T follicular helper cell (primary cell): Measurements from ENCODE around the gene CCDC9B.
A peak's percentile ranks its signal among the peaks of the same experiment; 100 is the strongest.

Experiments used
- DNase-seq: peaks from one replicate; pipeline ENCODE4 v3.0.0-alpha.2; 2020; ENCODE audit warnings: low read depth

Gene CCDC9B

DNA sequence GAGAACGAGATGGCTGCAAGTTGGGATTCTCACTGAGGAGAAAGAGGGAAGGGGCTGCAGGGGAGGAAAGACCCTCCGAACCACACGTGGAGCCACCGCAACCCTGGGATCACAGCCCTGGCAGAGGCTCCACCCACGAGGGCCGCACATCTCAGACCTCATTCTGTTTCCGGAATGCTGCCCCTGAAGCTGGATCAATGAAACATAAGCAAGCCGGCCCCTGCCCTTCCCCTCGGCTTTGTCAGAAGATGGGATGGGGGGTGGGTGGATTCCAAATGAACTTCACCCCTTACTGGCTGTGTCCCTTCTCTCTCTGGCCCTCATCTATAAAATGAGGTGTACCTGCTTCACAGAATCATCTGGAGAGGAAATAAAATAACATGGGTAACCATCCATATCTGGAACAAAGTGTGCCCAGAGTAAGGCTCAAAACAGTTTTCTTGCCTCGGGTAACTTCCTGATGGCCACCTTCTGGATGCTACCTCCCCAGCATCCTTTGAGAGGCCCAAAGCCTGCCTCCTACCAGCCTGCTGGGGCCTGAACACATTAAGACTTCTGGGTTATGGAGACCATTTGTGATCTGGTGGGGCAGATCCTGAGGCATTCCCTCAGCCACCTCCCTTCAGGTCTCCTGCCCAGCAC, 4.6 kb upstream of the CCDC9B start:
- no peak for DNase-seq

DNA sequence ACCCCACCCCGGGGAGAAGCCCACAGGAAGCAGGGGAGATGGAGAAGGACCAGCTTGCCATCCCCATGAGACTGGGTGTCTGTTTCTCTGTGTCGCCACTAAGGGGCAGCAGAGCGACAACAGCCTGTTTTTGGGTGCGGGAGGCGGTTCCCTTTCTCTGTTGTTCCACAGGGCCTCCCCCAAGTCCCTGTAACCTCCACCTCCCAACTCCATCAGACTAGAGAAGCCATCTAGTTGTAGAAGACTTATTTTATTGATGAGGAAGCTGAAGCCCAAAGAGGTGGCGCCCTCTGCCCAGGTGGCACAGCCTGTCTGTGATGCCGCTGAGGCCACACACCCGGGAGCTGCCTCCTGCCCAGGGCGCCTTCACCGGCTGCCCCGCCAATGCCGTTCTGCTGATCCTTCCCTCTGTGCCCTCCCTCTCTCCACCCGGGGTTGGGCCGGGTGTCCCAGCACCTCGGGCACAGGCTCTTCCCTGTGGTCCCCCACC, 3.9 kb upstream of the CCDC9B start:
- peak; percentile 59 for DNase-seq

DNA sequence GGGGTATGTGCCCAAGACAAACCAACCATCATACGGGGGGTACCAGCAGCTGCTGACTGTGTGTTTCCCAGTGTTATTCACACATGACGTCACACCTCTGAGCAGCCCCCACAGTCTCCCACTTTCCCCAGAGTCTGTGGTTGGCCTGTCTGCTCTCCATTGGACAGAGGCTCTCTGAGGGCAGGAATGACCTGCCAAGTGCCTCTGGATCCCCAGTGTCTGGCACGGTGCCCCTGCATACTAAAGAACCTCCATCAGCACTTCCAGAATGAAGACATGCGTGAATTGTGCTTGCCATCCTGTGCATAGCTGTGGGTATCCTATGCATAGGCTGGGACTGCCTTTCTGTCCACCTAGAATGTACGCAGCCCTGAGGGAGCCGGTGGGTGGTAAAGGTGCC, 3.5 kb upstream of the CCDC9B start:
- no peak for DNase-seq

DNA sequence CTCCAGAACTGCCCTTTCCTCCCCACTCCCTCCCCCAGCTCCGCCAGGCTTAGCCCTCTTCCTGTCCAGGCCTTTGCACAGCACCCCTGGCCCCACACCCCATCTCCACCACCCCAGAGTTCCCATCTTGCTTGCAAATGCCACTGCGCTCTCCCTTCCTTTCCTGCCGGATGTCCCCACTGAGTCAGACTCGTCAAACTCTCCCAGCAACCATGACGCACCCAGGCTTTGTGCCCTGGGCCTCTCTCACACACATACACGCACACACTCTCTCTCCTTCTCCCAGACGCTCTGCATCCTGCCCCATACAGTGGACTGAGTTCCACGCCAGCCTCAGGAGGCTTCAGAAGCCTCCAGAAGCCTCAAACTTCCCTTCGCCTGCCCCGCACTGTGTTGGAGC, 2.8 kb upstream of the CCDC9B start:
- DNase-seq, result no peak

DNA sequence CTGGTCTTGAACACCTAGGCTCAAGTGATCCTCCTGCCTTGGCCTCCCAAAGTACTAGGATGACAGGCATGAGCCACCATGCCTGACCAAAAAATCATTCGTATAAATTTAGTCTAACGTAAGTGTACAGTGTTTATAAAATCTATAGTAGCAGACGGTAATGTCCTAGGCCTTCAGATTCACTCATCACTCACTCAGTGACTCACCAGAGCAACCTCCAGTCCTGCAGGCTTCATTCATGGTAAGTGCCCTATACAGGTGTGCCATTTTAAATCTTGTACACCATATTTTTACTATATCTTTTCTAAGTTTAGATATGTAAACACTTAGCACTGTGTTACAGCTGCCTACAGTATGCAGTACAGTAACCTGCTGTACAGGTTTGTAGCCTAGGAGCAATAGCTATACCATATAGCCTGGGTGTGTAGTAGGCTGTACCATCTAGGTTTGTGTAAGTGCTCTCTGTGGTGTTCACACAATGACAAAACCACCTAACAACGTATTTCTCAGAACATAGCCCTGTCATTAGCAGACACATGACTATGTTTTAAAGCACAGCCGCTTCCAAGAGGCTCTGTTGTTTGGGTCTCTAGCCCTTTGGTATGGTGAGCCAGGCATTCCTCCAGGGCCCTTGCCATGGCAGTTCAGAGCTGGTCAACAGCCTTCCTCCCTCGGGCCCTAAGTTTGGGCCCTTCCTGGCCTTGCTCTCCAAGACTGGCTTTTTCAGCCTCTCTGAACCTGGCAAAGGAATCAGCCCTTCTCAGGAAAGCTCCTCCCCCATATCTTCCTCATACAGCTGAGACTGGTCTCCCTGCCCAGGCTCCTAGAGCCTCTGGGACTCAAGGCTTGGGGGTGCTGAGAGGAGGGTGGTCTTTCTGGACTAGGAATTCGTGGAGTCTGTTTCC, 1.9 kb upstream of the CCDC9B start:
- DNase-seq, result no peak

DNA sequence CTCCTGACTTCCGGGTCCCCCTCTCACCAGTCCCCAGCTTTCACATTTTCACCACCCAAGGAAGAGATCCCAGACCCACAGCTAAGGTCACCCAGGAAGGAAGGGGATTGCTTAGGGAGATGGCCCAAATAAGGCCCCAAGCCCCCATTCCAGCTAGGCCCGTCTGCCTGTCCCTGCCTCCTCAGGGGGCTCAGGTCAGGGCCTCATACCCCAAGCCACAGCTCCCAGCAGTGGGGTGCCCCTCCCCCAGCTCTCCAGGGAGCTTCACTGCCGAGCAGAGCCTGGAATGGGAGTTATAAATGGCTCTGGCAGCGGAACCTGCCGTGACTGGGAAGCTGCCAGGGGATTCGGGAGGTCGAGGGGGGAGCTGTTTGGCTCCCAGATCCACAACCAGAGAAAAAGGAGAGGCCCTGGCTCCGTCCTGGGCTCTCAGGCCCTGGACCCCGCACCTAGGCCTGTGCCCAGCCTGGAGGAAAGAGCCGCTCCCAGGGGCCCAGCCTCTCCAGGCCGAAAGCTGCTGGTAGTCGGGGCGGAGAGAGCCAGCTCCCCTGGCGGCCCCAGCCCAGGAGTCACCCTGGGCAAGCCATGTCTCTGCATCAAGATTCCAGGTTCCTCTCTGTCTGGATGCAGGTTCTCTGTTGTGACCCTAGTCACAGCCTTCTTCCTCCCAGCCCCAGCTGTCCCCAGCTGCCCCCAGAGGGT, 550 bp downstream of the CCDC9B start:
- no peak for DNase-seq

DNA sequence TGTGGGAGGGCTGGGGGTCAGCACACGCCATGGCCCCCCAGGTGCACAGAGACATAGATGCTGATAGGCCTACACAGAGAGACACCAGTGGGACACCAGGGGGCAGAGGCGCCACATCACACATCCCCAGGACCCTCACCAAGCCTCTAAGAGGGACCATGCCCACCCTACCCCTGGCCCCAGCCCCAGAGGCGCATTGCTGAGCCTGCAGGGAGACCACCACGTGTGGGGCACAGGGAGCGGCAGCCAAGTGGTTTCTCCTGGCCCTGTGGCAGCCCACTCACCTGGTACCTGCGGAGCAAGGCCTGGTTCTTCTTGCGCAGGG, 1.2 kb downstream of the CCDC9B start:
- no peak for DNase-seq

DNA sequence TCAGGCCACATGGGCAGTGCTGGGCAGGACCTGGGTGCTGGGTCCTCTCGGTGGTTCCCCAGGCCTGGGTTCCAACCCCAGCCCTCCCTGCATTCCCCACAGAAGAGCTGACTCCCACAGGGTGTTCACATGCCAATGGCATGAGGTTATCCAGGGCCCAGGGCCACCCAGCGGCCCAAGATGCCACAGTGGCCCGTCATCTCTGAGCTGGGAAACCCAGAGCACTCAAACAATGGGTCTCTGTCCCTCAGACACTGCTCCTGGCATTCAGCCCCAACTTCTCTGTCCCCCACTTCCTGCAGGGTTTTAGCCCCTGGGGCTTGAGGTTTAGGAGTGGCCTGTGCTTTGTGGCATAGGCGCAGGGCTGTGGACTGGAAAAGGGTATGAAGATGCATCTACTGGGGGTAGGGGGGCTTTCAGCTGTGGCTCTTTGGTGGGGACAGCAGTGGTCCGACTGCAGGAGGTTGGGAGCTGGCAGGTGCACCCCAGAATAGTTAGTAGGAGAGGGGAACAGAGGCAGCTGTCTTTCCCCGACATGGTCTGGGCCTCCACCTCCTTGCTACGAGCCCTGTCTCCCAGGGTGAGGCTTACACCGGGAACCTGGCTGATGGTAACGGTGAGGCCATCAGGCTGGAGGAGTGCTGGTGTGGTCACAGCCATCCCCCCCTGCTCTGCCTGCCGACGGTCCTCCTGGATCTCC, 1.7 kb downstream of the CCDC9B start:
- DNase-seq, result no peak

DNA sequence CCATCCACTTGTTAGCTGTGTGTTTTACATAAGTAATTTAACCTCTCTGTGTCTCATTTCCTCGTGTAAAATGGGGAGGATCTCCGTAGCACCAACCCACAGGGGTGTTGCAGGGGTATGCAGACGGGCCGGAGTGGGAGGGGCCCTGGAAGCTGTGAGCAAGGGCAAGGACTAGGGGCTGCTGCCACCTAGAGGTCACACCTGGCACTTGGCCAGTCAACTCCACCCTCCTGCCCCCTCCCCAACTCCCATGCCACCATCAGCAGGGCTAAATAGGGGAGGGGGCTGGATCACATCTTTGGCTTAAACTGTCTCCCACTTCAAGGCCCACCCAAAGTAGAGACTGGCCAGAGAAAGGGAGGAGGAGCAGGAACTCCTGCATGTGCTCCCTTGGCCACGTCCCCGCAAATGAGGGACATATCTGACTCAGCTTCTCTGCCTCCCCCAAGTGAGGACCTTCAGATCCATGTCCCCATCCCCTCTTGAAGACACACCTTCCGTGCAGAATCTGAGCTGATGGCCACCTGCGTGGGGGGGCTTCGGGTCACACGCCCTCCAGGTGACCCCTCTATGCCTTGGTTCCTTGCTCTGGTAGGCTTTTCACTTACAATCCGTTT, 2.6 kb downstream of the CCDC9B start:
- peak; percentile 66 for DNase-seq

DNA sequence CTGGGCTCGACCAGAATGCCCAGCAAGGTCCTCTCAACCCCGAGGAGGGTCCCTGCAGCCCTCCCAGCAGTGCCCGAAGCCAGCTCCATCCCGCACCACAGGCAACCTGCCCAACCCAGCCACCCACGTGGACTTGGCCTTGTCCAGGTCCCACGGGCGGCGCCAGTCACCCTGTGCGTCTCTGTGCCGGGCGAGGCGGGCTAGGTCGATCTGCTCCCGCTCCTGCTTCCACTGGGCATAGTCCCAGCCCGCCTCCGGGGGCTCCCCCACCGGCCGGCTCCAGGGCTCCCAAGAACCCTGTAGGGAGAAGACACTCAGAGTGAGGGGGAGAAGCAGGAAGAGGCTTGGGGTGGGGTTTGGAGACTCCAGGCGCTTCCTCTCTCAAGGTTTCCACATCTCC, 3.1 kb downstream of the CCDC9B start:
- DNase-seq, result no peak

DNA sequence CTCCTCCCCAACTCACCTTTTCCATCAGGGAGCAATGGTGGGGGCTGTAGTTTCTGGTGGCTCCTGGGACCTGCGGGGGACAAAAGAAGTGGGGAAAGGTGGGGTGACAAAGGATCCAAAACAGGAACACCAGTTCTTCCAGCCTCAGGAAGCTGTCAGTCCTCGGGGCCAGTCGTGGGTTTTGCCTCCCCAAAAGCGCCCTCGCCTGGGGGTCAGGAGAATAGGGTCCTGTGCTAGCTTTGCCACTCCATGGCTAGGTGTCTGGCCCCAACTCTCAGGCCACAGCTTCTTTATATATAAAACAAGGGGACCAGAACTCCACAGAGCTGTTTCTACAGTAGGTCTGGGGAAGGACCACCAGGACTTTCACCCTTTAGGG, 4.0 kb downstream of the CCDC9B start:
- DNase-seq, result no peak

DNA sequence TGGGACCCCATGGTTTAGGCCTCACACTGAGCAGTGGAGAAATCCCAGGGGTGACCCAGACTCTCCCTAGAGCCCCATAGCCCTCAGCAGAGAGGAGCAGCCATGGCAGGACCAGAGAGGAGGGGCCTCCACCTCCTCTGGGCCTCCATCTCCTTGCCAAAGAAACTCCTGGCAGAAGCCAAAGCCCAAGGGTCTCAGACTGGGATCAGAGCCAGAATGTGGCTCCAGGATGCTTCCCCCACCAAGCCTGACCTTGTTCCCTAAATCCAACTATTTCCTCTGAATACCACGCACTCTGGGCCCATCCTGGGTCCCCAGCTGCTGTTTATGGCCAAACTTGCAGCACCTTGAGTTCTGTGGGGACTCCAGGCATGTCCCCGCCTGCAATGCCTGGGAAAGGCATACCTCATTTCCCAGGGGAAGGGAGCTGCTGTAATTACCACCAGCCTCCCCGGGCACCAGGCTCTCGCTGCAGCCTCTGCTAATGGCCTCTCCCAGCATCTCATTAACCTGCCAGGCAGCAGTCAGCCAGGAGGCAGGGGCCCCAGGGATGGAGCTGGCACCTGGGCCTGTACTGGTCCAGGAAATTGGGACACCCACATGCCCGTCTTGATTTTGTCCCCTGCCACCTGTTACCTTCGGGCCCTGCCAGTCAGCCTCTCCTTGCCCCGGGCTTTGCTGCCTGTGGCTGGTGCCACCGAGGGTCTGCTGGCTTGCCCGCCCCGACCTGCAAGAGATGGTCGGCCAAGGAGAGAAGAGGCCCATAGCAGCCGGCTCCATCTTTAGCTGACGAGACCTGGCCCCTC, 4.6 kb downstream of the CCDC9B start:
- DNase-seq, result no peak

DNA sequence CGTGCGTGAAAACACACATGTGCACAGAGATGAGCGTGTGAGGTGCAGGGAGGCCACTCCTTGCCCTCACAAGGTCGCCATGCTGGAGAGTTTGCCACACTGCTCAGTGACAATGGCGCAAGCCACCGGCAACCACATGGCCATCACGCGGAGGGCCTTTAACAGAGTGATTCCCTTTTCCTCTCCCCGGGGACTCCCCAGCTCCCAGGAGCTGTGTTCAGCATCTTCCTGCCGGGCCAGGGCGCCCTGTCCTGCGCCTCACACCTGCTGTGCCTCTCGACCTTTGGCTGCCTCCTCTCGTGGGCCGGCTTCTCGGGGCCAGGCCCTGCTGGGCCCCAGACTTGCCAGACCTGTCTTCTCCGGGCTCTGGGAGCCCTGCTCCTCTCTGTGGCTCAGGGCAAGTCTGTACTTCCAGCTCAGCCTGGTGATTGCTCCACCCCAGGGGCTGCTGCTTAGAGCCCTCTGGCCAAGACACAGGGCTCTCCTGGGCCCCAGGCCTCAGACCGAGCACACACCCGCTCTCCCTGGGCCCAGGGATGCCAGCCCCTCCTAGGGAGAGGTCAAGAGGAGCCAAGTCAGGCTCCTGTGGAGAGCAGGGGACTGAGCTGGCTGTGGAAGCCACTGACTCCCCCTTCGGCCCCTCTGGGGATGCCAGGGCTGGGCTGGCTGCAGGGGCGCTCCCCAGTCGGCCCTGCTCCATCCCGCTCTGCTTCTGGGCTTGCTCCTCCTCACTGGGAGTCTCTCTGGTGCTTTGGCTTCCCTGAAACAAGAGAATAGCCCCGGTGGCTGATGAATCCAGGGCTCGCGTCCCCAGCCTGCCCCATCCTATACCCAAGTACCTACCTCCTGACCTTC, 5.6 kb downstream of the CCDC9B start:
- no peak for DNase-seq

DNA sequence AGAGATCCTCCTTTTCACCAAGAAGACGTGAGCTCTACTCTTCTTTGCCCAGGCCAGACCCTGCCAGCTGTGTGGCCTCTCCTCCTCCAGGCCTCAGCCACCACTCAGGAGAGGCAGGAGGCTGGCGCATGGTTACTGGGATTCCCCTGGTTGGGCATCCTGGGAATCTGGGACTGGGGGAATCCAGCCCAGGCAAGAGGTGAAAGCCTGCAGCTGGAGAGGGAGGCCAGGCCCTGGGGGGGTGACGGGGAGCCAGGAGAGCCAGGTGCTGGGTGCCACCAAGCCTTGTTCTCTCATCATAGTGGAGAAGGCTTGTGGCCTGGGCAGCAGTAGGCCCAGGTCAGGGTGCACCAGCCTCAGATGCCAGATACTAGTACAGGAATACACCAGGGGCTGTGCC, 6.2 kb downstream of the CCDC9B start:
- DNase-seq, result no peak

DNA sequence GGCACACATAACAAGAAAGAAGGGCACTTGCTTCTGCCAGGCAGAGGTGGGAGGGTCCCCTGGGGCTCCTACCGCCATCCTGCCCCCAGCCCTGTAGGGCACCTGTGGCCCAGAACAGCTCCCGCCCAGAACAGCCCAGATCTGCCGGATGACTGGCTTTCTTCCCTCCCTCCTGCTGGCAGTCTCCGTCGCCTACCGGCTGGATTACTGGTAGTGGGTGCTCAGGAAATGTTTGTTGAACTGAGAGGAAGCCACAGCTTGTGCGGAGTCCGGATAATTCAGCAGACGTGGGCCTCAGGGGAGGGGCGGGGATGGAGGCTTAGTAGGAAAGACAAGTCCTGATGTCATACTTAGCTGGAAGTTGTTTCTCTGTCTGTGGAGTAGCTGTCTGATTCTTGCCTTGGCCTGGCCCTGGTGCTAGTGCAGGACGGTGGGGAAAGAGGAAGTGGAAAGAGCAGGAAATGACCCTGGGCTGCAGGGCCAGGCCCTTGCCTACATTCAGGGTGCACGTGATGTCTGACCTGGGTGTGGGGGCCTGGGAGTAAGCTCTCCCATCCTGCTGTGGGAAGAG, 6.7 kb downstream of the CCDC9B start:
- DNase-seq, result no peak

DNA sequence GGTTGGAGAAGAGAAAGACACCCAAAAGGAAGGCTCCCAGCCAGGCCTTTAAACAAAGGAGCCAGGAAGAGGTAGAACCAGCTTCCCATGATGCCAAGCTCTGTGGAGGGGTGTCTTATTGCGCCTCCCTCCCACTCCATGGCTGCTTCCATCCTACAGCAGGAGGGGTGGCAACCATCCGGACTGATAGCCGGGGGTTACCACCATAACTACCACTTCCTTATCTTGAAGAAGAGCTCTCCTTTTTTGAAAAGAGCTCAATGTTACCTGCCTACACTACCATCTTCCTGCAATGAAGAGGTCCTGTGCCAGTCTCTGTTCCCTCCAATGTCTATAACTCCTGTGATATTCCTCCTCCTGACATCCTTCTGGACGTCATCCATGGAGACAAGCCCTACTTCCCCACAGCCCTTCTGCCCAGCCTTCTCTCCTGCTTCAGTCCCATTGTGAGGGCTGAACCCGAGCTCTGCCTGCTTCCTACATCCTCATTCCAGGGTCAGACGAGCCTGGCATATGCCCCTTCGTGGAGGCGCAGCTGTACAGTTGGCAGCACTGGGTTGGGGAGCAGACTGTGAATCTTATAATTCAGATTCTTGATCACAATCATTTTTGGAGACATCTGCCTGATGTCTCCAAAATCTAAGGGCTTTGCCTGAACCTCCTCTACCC, 8.5 kb downstream of the CCDC9B start:
- DNase-seq, result no peak

DNA sequence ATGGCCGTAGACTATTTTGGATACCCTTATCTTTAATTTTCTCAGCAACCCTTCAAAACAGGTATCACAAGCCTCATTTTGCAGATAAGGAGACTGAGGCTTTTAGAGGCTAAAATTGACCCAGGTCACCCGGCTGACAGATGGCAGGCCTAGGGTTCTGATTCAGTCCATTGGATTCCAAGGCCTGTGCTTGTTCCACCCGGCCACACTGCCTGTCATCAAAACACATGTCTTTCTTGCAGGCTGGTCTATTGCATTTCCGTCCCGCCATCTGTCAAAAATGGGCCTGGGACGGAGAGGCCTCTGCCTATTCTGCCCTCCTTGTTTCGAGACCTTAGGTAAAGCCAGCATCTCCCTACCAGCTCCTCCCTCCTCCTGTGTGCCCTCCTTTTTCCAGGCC, 9.1 kb downstream of the CCDC9B start:
- no peak for DNase-seq

DNA sequence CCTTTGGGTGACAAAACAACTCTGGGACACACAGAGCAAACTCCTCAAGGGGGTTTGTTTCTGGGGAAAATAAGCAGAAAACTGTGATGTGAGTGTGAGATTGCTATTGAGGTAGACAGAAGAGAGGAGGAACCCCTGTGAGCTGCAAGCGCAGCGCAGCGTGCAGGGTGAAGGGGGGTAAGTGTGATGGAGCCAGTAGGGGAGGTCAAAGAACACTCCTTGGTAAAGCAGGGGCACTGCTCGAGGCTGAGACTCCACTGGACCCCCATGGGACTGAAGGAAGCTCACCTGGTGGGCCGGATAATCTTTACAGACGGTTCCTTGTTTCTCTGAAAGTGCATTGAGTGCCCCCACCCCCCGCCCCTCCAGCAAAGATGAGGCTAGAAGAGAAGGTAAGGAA, 9.7 kb downstream of the CCDC9B start:
- DNase-seq, result no peak

DNA sequence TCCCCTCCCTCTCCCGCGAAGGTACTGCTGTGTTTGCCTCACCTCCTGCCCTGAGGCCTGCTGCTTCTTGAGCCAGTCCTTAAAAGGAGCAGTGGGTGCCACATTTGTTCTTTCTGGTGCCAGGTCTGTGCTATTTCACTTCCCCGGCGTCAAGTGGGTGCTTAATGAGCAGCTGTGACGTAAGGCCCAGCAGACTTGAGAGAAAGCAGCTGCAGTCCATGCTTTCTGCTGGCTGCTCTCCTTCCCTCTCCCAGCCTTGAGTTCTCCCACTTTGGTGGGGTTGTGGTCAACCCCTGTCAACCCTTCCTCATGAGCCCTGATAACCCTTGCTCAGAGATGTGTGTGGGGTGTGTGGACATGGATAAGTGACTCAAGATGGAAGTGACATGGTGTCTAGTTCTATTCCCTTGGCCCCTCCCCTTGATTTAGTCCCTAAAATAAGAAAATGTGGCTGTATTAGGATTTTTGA, 10.3 kb downstream of the CCDC9B start:
- DNase-seq, result no peak
